HG03439 (cell line): ENCODE data around the gene ITPKB.
"Not testable (repeated sequence)": the region's sequence is repeated elsewhere in the genome, so short reads cannot be mapped to it uniquely, and the experiment has no call there.

Experiments used
- ATAC-seq: cut with Tn5 transposase; IDR thresholded peaks from one replicate; pipeline ENCODE4 v1.9.1; 2021; ENCODE audit warnings: mild to moderate bottlenecking, moderate library complexity; ENCODE audit not compliant: unreplicated experiment

Gene ITPKB

GRCh38 chr1:226761322-226761721 lies 22.2 kb upstream of the ITPKB start:
- no peak for ATAC-seq

- ATAC-seq = no peak
Measured at GRCh38 chr1:226754793-226755533, 15.9 kb upstream of the ITPKB start.

- ATAC-seq = no peak
Measured at GRCh38 chr1:226754097-226754496, 15.0 kb upstream of the ITPKB start.

- ATAC-seq = no peak
Measured at GRCh38 chr1:226751703-226752102, 12.6 kb upstream of the ITPKB start.

- no peak for ATAC-seq
Measured at GRCh38 chr1:226751214-226751613, 12.1 kb upstream of the ITPKB start.

- no peak for ATAC-seq
Measured at GRCh38 chr1:226749467-226749866, 10.4 kb upstream of the ITPKB start.

- ATAC-seq = no peak
Measured at GRCh38 chr1:226748306-226748705, 9.2 kb upstream of the ITPKB start.

GRCh38 chr1:226747519-226748263 lies 8.6 kb upstream of the ITPKB start:
- not testable (repeated sequence) for ATAC-seq

- ATAC-seq = no peak
Measured at GRCh38 chr1:226743259-226743658, 4.2 kb upstream of the ITPKB start.

GRCh38 chr1:226741009-226741408 lies 1.9 kb upstream of the ITPKB start:
- no peak for ATAC-seq

- ATAC-seq = no peak
Measured at GRCh38 chr1:226739696-226740065, 599 bp upstream of the ITPKB start.

- ATAC-seq = peak; percentile 19
Measured at GRCh38 chr1:226738421-226738994, 574 bp downstream of the ITPKB start.

GRCh38 chr1:226737819-226738420 lies 1.2 kb downstream of the ITPKB start:
- ATAC-seq = peak; percentile 24

GRCh38 chr1:226736908-226737818 lies 1.9 kb downstream of the ITPKB start:
- ATAC-seq = peak; percentile 33

GRCh38 chr1:226736001-226736907 lies 2.8 kb downstream of the ITPKB start:
- no peak for ATAC-seq

- no peak for ATAC-seq
Measured at GRCh38 chr1:226735576-226735975, 3.5 kb downstream of the ITPKB start.

GRCh38 chr1:226734611-226735153 lies 4.4 kb downstream of the ITPKB start:
- ATAC-seq = no peak

GRCh38 chr1:226733876-226734275 lies 5.2 kb downstream of the ITPKB start:
- ATAC-seq = no peak

- ATAC-seq = no peak
Measured at GRCh38 chr1:226733304-226733703, 5.8 kb downstream of the ITPKB start.
